HCT116 (cell line): ENCODE data around the gene BBLN. TPM values are rescaled to one million over a fixed set of nuclear protein-coding genes. Genes with fewer than 3 reads are reported as not detected.

Experiments
- ATAC-seq: fragments of 200-7000 bp; cut with Tn5 transposase; 2 replicates; pipeline ENCODE4 v1.9.1; 2020; ENCODE audit warnings: mild to moderate bottlenecking, moderate library complexity
- BruUV-seq: library from RNA; stranded (reverse); fragments of 400-500 nt; replicated peaks from 2 replicates; lab custom pipeline; 2021; lab: Mats Ljungman, UMichigan
- CTCF ChIA-PET: fragments of 300-600 bp; sonication (Branson Sonifier 250); formaldehyde crosslinking; loops from one replicate; lab custom pipeline; 2021; ENCODE audit warnings: antibody characterized with exemption; lab: Charles Lee
- POLR2A ChIA-PET: fragments of 300-600, 350-600 bp; sonication (Branson Sonifier 250); formaldehyde crosslinking; loops from one replicate; lab custom pipeline; 2021; ENCODE audit warnings: antibody characterized with exemption; lab: Charles Lee
- RAD21 ChIA-PET, 2 experiments: fragments of 300-600 bp; sonication (Branson Sonifier 250); formaldehyde crosslinking; loops; one replicate each; lab custom pipeline; 2023; ENCODE audit warnings: low total read pairs in 2 of 2; ENCODE audit not compliant: uncharacterized antibody in 2 of 2, unreplicated experiment in 2 of 2, low non-redundant PET in 1 of 2; lab: Charles Lee
- DNase-seq: peaks from one replicate; pipeline ENCODE4 v3.0.0-alpha.2; 2010; ENCODE audit warnings: low read depth, low spot score
- H2AFZ ChIP-seq: fragments of 200-600 bp; shearing (Covaris generic), sonication (generic); 2 replicates; pipeline ENCODE4 v1.6.1; 2017; ENCODE audit warnings: low read depth, mixed run types, mixed read lengths, antibody characterized with exemption, low read length; ENCODE audit not compliant: poor library complexity, severe bottlenecking
- H3K27ac ChIP-seq: 2 replicates; pipeline ENCODE4 v1.5.1; 2012; ENCODE audit warnings: low read depth, low read length
- H3K27me3 ChIP-seq: fragments of 200-600 bp; sonication (generic); 2 replicates; pipeline ENCODE4 v1.6.1; 2016; ENCODE audit warnings: mixed run types, low read length, mixed read lengths; ENCODE audit not compliant: insufficient read depth
- H3K36me3 ChIP-seq, 2 experiments: fragments of 200-500 bp in 1 of 2; fragments of 200-600 bp in 1 of 2; sonication (Bioruptor generic) in 1 of 2; sonication (generic) in 1 of 2; 2 replicates each; pipeline versions ENCODE4 v1.5.1 to v1.6.1; 2014 to 2016; ENCODE audit warnings: low read length in 2 of 2, inconsistent platforms in 1 of 2, mixed read lengths in 1 of 2, mixed run types in 1 of 2; ENCODE audit not compliant: insufficient read depth in 2 of 2, control insufficient read depth in 1 of 2
- H3K4me1 ChIP-seq, 2 experiments: fragments of 200-600 bp in 1 of 2; sonication (generic) in 1 of 2; 2 replicates each; pipeline versions ENCODE4 v1.5.1 to v1.6.1; 2012 to 2017; ENCODE audit warnings: low read length in 2 of 2, inconsistent platforms in 1 of 2, mild to moderate bottlenecking in 1 of 2, mixed read lengths in 1 of 2, mixed run types in 1 of 2, moderate library complexity in 1 of 2; ENCODE audit not compliant: insufficient read depth in 2 of 2, control insufficient read depth in 1 of 2
- H3K4me2 ChIP-seq: fragments of 200-600 bp; sonication (generic); 2 replicates; pipeline ENCODE4 v1.6.1; 2017; ENCODE audit warnings: mixed run types, low read length, mixed read lengths
- H3K4me3 ChIP-seq, 2 experiments: fragments of 200-600 bp in 1 of 2; sonication (generic) in 1 of 2; replicated peaks in 1 of 2; 2 replicates each; pipeline ENCODE4 v1.5.1; 2011 to 2016; ENCODE audit warnings: low read length in 2 of 2, control low read depth in 1 of 2, low read depth in 1 of 2, mild to moderate bottlenecking in 1 of 2, mixed read lengths in 1 of 2, mixed run types in 1 of 2
- H3K79me2 ChIP-seq: fragments of 200-600 bp; sonication (generic); 2 replicates; pipeline ENCODE4 v1.6.1; 2017; ENCODE audit warnings: mild to moderate bottlenecking, mixed run types, low read length, moderate library complexity, mixed read lengths; ENCODE audit not compliant: insufficient read depth
- H3K9ac ChIP-seq: fragments of 200-600 bp; sonication (generic); 2 replicates; pipeline ENCODE4 v1.6.1; 2016; ENCODE audit warnings: low read length, mixed read lengths
- H3K9me2 ChIP-seq: fragments of 200-600 bp; sonication (generic), shearing (Covaris generic); 2 replicates; pipeline ENCODE4 v1.6.1; 2017; ENCODE audit warnings: mixed run types, mild to moderate bottlenecking, moderate library complexity; ENCODE audit not compliant: insufficient read depth
- H3K9me3 ChIP-seq, 2 experiments: fragments of 200-500 bp in 1 of 2; fragments of 200-600 bp in 1 of 2; sonication (Bioruptor generic) in 1 of 2; sonication (generic) in 1 of 2; 2 replicates each; pipeline ENCODE4 v1.6.1; 2014 to 2017; ENCODE audit warnings: low read length in 2 of 2, mixed read lengths in 2 of 2, inconsistent platforms in 1 of 2, low read depth in 1 of 2, mild to moderate bottlenecking in 1 of 2, mixed run types in 1 of 2, moderate library complexity in 1 of 2; ENCODE audit not compliant: control insufficient read depth in 1 of 2, insufficient read depth in 1 of 2
- H4K20me1 ChIP-seq: fragments of 200-600 bp; sonication (generic), shearing (Covaris generic); 2 replicates; pipeline ENCODE4 v1.6.1; 2017; ENCODE audit warnings: mixed run types, mild to moderate bottlenecking, moderate library complexity; ENCODE audit not compliant: insufficient read depth
- ATF3 ChIP-seq: IDR thresholded peaks from 2 replicates; pipeline ENCODE4 v1.6.1; 2012
- CEBPB ChIP-seq: IDR thresholded peaks from 2 replicates; pipeline ENCODE4 v1.6.1; 2012; ENCODE audit warnings: low read depth
- EGR1 ChIP-seq: IDR thresholded peaks from 2 replicates; pipeline ENCODE4 v1.6.1; 2012; ENCODE audit warnings: low read depth
- ELF1 ChIP-seq: IDR thresholded peaks from 2 replicates; pipeline ENCODE4 v1.6.1; 2012; ENCODE audit warnings: low read depth, borderline replicate concordance
- EZH2phosphoT487 ChIP-seq: fragments of 200-600 bp; IDR thresholded peaks from 2 replicates; pipeline ENCODE4 v1.6.1; 2018; ENCODE audit warnings: antibody characterized with exemption, borderline replicate concordance
- FOSL1 ChIP-seq: IDR thresholded peaks from 2 replicates; pipeline ENCODE4 v1.6.1; 2012; ENCODE audit warnings: low read depth
- MAX ChIP-seq: IDR thresholded peaks from 2 replicates; pipeline ENCODE4 v1.6.1; 2012
- POLR2A ChIP-seq: IDR thresholded peaks from 2 replicates; pipeline ENCODE4 v1.7.0; 2011; ENCODE audit warnings: borderline replicate concordance; ENCODE audit not compliant: insufficient read depth, insufficient read length; ENCODE audit errors: extremely low read depth
- RAD21 ChIP-seq: IDR thresholded peaks from 2 replicates; pipeline ENCODE4 v1.6.1; 2012; ENCODE audit warnings: low read depth, mild to moderate bottlenecking
- REST ChIP-seq: IDR thresholded peaks from 2 replicates; pipeline ENCODE4 v1.6.1; 2012; ENCODE audit warnings: low read depth
- TCF7L2 ChIP-seq: IDR thresholded peaks from 2 replicates; pipeline ENCODE4 v1.7.0; 2011; ENCODE audit warnings: borderline replicate concordance, inconsistent platforms; ENCODE audit not compliant: insufficient read depth, insufficient read length; ENCODE audit errors: extremely low read depth
- YY1 ChIP-seq: IDR thresholded peaks from 2 replicates; pipeline ENCODE4 v1.6.1; 2011; ENCODE audit warnings: low read length, low read depth, moderate library complexity, mild to moderate bottlenecking; ENCODE audit not compliant: insufficient replicate concordance; ENCODE audit errors: extremely low read depth
- ZFX ChIP-seq: fragments of 450-650 bp; IDR thresholded peaks from 2 replicates; pipeline ENCODE4 v1.6.1; 2017
- ZNF274 ChIP-seq: fragments of 200-500 bp; sonication (Bioruptor generic); IDR thresholded peaks from 2 replicates; pipeline ENCODE4 v1.6.1; 2014; ENCODE audit warnings: mild to moderate bottlenecking, low read depth, low read length, inconsistent platforms
- intact Hi-C: fragments of 100-400 bp; cut with micrococcal nuclease; formaldehyde crosslinking; loops from 2 replicates; pipeline ENCODE4 v1.10.0; 2022
- total RNA-seq: library from RNA; stranded (reverse); gene quantifications from one replicate; pipeline ENCODE4 v1.2.1, GENCODE V29; 2021; ENCODE audit not compliant: unreplicated experiment

Gene BBLN
- total RNA-seq, 1 experiment from 2014 or later: 119 TPM

- no peak overlapping the region for H2AFZ ChIP-seq
- no peaks in the 10 kb centered on the region for H4K20me1 ChIP-seq
- H3K9me3 ChIP-seq: no peaks in the 10 kb centered on the region; a peak in 1 of 4 replicates
- H3K4me2 ChIP-seq: no peak overlapping the region
- CTCF ChIA-PET: no interaction called here
- no peak for DNase-seq
- no peak for ATAC-seq
- POLR2A ChIA-PET: no interaction called here
- no peak overlapping the region for H3K9ac ChIP-seq
- no peaks in the 10 kb centered on the region for H3K9me2 ChIP-seq
- H3K79me2 ChIP-seq: no peaks in the 10 kb centered on the region
- intact Hi-C loops: no loop called here
- no TSS peak for BruUV-seq
- H3K4me3 ChIP-seq: no peak overlapping the region
- H3K36me3 ChIP-seq: peaks cover 24 to 36% of the 10 kb centered on the region in 2 experiments
- TF ChIP-seq MAX: no peak
- no peak for TF ChIP-seq RAD21
- no peak for TF ChIP-seq ZFX
- no peak for TF ChIP-seq TCF7L2
- no peak for TF ChIP-seq REST
- no peak for TF ChIP-seq EGR1
- no peak for TF ChIP-seq ATF3
- TF ChIP-seq FOSL1: no peak
- no peak for TF ChIP-seq CEBPB
- no peak for TF ChIP-seq EZH2phosphoT487
- TF ChIP-seq ELF1: no peak
- TF ChIP-seq ZNF274: no peak
- TF ChIP-seq POLR2A: no peak
- TF ChIP-seq YY1: no peak
- H3K27me3 ChIP-seq: no peaks in the 10 kb centered on the region
- no peaks in the 10 kb centered on the region for H3K4me1 ChIP-seq
- H3K27ac ChIP-seq: no peak overlapping the region
- RAD21 ChIA-PET: no interaction called here
Observed at GRCh38 chr9:128175726-128176125, 15.7 kb downstream of the BBLN start.
